ENCODE measurements around the gene ELN. TPM values are rescaled to one million over a fixed set of nuclear protein-coding genes. Genes with fewer than 3 reads are reported as not detected.
A peak's percentile ranks its signal among the peaks of the same experiment; 100 is the strongest.
"Not testable (repeated sequence)": the region's sequence is repeated elsewhere in the genome, so short reads cannot be mapped to it uniquely, and the experiment has no call there.

Gene ELN
- total RNA-seq, 1 donor from 2014 or later: 15,554 TPM

DNA sequence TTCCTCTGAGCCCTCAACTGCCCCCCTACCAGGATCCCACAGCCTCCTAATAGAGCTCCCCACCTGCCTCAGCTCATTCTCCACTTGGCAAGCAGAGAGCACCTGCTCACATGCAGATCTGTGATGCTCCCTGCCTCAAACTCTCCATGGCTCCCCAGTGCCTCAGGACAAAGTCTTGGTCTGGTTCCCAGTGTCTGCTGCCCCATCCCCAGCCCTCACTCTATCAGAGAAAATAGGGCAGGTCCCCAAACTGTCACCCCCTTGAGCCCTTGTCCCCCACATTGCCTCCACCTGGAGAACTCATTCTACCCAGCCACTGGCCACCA, 20.8 kb upstream of the ELN start:
- Mint-ChIP-seq H3K9me3 (ENCODE audit: low read depth) (no peaks in the 10 kb centered on the region), H3K36me3 (ENCODE audit: low read depth) (no peaks in the 10 kb centered on the region), H3K27ac (ENCODE audit: unreplicated experiment) (peak overlapping the region; percentile 86), H3K27me3 (ENCODE audit: low read depth) (no peaks in the 10 kb centered on the region), H3K4me3 (ENCODE audit: unreplicated experiment) (no peak overlapping the region), H3K4me1 (ENCODE audit: low read depth) (peaks cover 84% of the 10 kb centered on the region)
- TF ChIP-seq, protein P1, sequence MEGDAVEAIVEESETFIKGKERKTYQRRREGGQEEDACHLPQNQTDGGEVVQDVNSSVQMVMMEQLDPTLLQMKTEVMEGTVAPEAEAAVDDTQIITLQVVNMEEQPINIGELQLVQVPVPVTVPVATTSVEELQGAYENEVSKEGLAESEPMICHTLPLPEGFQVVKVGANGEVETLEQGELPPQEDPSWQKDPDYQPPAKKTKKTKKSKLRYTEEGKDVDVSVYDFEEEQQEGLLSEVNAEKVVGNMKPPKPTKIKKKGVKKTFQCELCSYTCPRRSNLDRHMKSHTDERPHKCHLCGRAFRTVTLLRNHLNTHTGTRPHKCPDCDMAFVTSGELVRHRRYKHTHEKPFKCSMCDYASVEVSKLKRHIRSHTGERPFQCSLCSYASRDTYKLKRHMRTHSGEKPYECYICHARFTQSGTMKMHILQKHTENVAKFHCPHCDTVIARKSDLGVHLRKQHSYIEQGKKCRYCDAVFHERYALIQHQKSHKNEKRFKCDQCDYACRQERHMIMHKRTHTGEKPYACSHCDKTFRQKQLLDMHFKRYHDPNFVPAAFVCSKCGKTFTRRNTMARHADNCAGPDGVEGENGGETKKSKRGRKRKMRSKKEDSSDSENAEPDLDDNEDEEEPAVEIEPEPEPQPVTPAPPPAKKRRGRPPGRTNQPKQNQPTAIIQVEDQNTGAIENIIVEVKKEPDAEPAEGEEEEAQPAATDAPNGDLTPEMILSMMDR (IDR thresholded peaks at IDR 0.05): no peak
- no peak for DNase-seq (ENCODE audit: low spot score)

DNA sequence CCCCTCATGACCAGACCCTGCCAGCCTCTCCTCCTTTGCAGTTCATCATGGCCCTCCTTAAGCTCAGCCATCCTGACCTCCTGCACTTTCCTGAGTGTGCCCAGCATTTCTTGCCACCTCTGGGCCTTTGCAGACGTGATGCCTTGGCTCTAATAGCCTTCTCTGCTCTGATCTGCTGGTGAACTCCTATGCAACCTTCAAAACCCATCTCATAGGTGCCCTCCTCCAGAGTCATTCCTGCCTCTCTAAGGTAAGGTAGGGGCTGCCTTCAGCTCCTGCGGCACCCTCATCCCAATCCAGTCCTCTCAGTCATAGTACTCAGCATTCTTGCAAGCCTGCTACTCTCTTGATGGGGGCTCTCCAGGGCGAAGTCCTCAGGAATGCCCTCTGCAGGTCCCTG, 19.3 kb upstream of the ELN start:
- Mint-ChIP-seq H3K27ac (ENCODE audit: unreplicated experiment) (peak overlapping the region; percentile 71), H3K4me3 (ENCODE audit: unreplicated experiment) (no peak overlapping the region), H3K4me1 (ENCODE audit: low read depth) (peaks cover 84% of the 10 kb centered on the region), H3K36me3 (ENCODE audit: low read depth) (no peaks in the 10 kb centered on the region), H3K9me3 (ENCODE audit: low read depth) (no peaks in the 10 kb centered on the region), H3K27me3 (ENCODE audit: low read depth) (no peaks in the 10 kb centered on the region)
- DNase-seq (ENCODE audit: low spot score): no peak
- TF ChIP-seq, protein P1 (IDR thresholded peaks at IDR 0.05): no peak

DNA sequence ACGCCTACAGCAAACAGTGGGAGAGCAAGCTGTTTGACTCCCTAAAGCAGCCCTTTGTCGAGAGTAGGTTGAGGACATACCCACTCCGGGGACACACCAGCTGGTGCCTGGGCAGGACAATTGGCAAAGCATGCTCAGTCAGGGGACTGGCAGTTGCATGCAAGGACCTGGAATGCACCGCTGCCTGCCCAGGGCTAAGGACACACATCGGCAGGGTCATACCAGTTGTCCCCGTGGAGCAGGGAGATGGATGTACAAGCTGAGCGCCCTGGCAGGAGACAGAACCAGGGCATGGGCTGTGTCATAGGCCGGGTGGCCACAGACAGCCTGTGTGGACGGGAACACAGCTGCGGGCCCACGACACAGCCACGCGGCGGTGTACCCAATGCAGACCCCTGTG, 18.3 kb upstream of the ELN start:
- Mint-ChIP-seq H3K36me3 (ENCODE audit: low read depth) (no peaks in the 10 kb centered on the region), H3K27me3 (ENCODE audit: low read depth) (no peaks in the 10 kb centered on the region), H3K27ac (ENCODE audit: unreplicated experiment) (peak overlapping the region; percentile 99), H3K4me3 (ENCODE audit: unreplicated experiment) (no peak overlapping the region), H3K4me1 (ENCODE audit: low read depth) (peaks cover 88% of the 10 kb centered on the region), H3K9me3 (ENCODE audit: low read depth) (no peaks in the 10 kb centered on the region)
- TF ChIP-seq, protein P1 (IDR thresholded peaks at IDR 0.05): no peak
- DNase-seq (ENCODE audit: low spot score): no peak

DNA sequence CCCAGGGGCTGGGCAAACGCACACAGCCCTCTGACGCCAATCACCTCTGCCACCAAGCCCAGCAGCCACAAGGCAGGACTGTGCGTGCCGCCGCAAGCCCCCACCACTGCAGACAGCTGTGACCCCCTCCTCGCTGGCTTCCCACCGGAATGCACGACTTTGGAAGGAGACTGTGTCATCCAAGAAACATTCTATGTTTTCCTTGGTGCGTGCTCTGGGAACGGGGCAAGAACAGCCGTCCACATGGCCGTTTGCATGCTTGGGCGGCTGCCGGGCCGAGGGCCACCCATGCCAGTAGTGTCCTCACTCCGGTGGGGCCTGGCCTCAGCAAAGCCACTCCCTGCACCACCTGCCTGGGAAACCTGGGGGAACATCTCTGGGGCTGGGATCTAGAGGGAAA, 17.6 kb upstream of the ELN start:
- Mint-ChIP-seq H3K4me1 (ENCODE audit: low read depth) (peaks cover 84% of the 10 kb centered on the region), H3K27me3 (ENCODE audit: low read depth) (no peaks in the 10 kb centered on the region), H3K4me3 (ENCODE audit: unreplicated experiment) (peak overlapping the region; percentile 38), H3K36me3 (ENCODE audit: low read depth) (no peaks in the 10 kb centered on the region), H3K9me3 (ENCODE audit: low read depth) (no peaks in the 10 kb centered on the region), H3K27ac (ENCODE audit: unreplicated experiment) (peak overlapping the region; percentile 99)
- TF ChIP-seq, protein P1 (IDR thresholded peaks at IDR 0.05): no peak
- DNase-seq (ENCODE audit: low spot score): no peak

DNA sequence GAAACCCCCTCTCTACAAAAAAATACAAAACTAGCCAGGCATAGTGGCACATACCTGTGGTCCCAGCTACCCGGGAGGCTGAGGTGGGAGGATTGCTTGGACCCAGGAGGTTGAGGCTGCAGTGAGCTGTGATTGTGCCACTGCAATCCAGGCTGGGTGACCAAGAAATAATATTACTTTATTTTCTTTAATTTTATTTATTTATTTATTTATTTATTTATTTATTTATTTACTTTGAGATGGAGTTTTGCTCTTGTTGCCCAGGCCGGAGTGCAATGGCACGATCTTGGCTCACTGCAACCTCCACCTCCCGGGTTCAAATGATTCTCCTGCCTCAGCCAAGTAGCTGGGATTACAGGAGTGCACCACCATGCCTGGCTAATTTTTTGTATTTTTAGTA, 16.6 kb upstream of the ELN start:
- not testable (repeated sequence) for H3K4me3 Mint-ChIP-seq (ENCODE audit: unreplicated experiment); H3K27me3 Mint-ChIP-seq (ENCODE audit: low read depth)

DNA sequence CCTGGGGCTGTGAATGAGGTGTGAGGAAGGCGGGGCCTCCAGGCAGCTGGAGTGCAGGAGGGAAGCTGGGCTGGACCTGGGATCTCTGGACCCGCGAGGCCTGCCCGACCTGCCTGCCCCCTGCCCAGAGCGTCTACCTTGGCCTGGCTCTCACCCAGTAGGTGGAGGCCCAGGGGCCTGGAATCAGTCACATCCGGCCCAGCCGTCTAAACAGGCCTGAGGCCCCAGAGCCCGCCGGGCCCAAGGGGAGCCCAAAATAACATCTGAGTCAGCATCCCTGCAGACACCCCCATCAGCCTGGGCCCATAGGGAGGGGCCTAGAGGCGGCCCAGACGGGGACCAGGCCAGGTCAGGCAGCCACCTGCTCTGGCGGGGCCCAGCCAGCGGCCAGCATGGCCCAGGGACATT, 15.1 kb upstream of the ELN start:
- Mint-ChIP-seq H3K4me1 (ENCODE audit: low read depth) (peaks cover 80% of the 10 kb centered on the region), H3K4me3 (ENCODE audit: unreplicated experiment) (no peak overlapping the region), H3K36me3 (ENCODE audit: low read depth) (no peaks in the 10 kb centered on the region), H3K27ac (ENCODE audit: unreplicated experiment) (peak overlapping the region; percentile 93), H3K27me3 (ENCODE audit: low read depth) (no peaks in the 10 kb centered on the region), H3K9me3 (ENCODE audit: low read depth) (no peaks in the 10 kb centered on the region)
- TF ChIP-seq, protein P1 (IDR thresholded peaks at IDR 0.05): no peak
- DNase-seq (ENCODE audit: low spot score): no peak

More for the DNA sequence above, 16.6 kb upstream of the ELN start:
- not testable (repeated sequence) for H3K9me3 Mint-ChIP-seq (ENCODE audit: low read depth); DNase-seq (ENCODE audit: low spot score); H3K36me3 Mint-ChIP-seq (ENCODE audit: low read depth)
- peak overlapping the region; percentile 99 for H3K27ac Mint-ChIP-seq (ENCODE audit: unreplicated experiment)
- H3K4me1 Mint-ChIP-seq (ENCODE audit: low read depth): peaks cover 82% of the 10 kb centered on the region

Data from chondrocyte (in vitro differentiated cells).